GM18907 (cell line): ENCODE data around the gene MAGI1.

ENCODE experiments used
- ATAC-seq: cut with Tn5 transposase; IDR thresholded peaks from one replicate; pipeline ENCODE4 v1.9.1; 2021; ENCODE audit warnings: mild to moderate bottlenecking, moderate library complexity; ENCODE audit not compliant: unreplicated experiment

MAGI1 gene

DNA sequence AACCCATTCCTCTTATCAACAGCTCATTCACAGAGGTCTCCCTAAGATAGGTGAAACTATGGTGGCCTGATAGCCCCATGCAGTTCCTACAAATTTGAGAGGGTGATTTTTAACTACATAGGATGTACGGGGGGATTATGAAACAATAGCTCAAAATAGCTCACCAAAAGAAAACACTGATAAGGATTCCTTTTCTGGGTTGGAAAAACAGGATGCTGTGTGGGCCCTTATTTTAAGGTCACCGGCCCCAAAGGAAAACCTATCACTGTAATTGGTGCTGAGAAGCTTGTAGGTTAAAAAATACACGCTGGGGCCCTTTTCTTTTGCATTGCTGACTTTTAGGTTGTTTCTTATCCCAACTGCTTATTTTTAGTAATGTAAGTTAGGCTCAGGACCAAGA is 627.4 kb downstream of the MAGI1 start:
- no peak for ATAC-seq

DNA sequence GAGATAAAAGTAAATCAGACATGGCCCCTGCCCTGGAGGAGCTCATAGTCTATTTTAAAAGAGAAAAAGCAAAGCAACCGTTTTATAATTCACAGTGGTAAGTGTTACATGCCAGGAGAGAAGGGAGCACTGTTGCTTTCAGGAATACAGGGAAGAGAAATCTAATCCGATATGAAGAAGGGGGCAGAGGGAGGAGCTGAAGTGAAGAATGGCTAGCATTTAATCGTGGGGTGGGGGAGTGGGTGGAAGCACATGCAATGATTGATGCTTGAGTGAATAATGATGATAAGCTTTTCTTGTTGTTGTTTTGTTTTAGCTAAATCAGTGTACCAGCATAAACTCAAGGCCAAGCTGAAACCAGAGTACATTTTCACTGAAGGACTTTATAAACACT is 629.5 kb downstream of the MAGI1 start:
- ATAC-seq = no peak

DNA sequence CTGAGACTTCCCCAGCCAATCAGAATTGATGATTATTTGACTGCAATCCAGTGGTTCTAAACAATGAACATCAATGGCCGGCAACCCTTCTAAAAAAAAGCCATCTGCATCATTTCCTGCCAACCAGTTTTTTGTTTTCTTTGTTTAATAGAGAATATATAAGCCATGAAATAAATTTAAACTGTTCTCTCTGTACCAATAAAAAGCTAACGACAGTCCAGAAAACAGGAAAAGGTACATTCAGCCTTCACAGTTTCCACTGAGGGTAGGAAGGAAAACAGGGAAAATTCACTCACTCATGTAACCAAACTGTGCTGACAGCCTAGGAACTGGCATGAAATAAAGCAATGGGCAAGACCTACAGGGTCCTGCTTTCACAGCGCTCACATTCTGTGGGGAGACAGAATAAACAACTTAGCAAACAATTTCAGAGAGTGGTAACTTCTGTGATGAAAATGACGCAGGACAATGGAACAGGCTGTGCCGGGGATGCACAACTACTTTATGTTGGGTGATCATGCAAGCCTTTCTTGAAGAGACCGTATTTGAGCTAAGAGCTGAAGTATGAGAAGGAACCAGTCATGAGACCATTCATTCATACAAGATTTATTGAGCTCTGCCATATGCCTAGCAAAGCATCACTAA is 630.1 kb downstream of the MAGI1 start:
- no peak for ATAC-seq

DNA sequence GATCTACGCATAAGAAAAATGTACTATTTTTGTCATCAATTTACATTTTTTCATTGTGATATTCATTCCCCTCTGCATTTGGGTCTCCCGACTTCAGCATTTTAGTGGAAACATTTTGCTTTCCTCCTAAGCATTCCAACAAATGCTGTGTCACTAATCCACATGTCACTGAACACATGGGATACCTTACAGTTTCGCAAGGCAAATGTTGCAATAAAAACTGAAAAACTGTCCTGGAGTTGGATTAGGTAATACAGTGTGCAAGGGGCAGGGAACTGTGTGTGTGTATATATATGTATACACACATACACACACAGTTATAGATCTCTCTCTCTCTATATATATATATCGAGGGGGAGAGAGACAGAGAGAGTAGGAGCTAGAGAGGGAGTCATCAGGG is 632.2 kb downstream of the MAGI1 start:
- no peak for ATAC-seq

DNA sequence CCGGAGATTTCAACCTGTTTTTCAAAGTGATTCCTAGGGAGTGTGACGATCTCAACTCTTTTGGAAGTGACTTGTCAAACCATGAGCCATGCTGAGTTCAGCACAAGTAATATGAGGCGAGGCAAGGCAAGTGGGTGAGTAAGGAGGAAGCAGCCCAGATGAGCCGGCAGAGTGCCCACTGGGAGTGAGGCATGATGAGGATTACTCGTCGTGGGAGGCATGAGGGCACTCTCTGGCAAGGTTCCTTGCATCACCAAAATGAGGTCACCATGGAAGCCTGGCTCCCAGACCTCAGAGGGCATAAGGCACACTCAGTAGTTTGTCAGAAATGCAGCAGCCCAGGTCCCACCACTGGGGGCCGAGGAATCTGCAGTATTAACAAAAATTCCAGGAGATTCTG is 636.1 kb downstream of the MAGI1 start:
- ATAC-seq = no peak

DNA sequence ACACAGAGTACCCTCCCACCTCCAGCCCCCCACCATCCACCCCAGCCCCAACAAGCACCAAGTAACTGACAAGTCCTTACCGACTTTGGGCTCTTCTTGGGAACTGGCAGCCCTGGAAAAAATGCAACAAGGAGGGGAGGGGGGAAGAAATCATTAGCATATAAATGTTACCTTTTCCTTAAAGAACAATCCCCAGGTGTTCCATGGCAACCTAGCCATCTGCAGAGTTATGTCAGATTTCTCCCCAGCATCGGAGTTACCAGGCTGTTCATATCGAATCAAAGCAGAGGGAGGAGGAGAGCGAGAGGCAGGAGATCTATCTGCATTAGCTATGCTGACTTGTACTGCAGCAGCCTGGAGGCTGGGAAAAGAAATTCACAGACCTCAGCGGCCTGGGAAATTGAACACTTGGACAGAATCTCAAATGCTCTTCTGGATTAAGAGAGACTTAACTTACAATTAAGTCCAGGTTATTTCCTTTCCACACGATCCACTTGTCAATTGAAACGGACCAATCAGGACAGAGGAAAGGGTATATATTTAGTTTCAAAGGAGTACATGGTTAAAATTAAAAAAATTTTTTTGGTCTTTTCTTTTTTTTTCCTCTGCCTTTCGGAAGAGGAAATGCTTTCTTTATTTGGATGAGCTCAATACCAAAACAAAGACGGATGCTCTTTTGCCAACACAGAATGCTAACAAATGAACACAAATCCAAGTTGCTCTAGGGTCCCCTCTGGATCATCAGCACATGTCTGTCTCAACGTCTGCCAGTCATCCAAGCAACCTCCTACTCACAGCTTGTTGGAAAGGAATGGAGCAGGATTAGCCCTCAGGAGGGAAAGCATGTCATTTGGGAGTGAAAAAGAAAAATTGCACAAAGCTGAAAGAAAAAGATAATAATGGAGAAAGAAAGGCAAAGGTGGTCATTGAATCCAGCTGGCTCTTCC is 637.1 kb downstream of the MAGI1 start:
- ATAC-seq = no peak

DNA sequence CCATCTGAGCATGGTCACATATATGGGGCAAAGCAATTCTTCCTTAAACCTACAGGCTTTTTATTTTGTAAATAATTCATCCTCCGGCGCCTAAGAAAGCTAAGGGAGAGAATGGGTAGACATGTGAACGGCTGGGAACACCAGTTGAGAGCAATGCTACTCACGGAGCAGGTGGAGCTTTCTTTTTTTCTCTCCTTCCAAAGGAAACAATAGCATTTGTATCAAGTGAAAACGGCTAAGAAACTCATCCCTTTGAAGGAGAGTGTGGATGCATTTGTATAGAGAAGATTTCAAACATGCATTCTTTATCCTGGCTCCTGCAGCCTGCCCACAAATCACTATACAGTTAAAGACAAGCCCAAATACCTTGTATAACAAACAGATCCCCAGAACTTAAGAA is 637.8 kb downstream of the MAGI1 start:
- no peak for ATAC-seq

DNA sequence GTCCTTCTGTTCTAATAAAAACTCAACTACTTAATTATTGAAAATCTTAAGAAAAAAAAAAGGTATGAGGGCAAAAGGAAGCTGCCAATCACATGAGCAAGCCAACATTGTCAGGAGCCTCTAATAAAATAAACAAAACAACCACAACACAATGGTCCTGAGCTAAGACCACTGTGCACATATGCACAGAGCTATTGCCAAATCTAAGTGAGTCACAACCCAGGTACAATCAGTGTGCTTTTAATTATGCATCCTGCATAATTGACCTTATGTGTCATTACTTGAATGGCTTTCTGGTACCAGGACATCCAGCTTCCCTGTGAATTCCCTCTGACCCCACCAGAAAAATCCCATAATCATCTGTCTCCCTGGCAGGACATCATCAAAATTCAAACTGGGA is 639.8 kb downstream of the MAGI1 start:
- no peak for ATAC-seq

DNA sequence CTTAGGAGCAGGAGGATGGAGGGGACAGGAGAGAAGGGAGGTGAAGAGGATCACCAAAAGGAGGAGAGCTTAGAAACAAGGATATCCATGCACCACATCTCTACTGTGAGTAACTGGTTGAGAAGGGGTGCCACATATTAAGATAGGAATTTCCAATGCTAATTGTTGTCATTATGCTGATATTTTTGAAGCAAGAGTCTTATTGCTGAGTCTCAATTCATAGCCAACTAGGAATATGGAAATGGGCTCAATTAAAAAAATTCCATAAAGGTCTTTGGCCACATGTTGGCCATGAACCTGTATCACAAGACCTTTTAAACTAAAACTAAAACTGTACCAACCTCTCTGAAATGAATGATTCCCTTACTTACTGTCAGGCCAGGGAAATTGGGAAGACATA is 642.6 kb downstream of the MAGI1 start:
- no peak for ATAC-seq

DNA sequence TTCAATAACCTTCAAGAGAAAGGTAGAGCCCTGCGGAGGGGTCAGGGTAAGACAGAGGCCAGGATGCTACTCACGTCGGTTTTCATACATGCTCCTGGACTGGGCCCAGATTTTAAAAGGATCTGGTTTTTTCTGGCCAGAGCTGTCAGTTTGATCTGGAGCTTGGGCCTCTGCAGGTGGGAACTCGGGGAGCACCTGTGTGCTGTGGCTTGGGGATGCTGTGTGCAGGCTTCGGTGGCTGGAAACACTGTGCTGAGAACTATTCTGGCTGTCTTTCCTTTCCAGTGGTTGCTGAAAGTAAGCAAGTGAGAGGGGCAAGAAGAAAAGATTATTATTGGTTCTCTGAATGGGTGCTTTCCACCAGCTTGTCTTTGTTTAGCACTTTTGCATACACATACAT is 647.6 kb downstream of the MAGI1 start:
- no peak for ATAC-seq

DNA sequence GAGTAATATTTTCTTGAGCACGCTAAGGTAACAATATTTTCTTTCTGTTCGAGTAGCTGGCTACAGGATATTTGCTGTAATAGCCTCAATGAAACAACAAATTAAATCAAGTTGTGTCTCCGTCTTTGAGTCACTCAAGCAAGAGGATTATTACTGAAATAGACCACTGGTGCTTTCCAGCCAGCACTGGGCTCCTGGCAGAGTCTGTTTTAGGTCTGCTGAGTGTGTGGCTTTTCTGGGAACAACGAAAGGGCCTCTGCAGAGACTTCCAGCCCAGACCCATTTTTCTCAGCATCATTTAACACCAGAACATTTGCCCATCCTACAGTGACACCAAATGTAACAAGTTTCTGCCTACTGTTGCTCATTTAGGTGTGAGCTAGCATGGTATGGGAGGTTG is 652.9 kb downstream of the MAGI1 start:
- no peak for ATAC-seq

DNA sequence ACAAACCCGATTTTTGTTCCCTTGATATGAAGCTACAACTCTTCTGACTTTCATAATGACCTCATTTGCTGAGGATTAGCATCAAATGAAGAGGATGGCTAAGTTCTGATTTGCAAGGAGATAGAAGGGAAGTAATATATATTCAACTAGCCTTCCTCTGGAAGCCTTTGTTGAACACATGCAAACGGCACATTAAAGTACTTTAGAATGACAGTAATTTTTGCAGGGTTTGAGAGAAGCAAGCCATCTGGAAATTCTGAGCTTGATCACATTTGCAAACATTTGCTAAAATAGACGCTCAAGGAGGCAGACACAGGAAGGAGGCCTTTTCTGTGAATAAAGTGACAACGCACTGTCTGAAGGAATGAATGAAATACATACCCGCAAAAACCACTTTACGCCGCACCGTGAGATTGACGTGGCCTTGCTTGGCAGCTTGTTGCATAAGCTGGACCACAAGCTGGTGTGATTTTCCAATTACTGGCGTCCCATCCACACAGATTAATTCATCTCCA is 657.2 kb downstream of the MAGI1 start:
- ATAC-seq = no peak

DNA sequence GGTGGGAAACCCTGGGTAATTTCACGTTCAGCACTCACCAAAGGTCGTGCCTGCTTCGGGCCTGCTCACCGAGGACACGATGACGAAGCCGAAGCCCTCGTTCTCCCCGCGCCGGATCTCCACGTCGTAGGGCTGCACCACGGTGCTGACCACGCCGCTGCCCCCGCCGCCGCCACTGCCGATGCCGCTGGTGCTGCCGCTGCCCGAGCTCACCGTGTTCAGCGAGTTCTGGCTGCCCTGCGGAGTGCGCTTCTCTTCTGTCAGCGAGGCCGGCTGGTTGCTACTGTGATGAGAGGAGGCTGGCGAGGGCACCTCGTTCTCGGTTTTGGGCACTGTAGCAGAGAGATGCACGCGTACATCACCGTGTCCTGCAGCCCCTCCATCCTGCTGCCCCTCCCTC is 659.5 kb downstream of the MAGI1 start:
- ATAC-seq = no peak

DNA sequence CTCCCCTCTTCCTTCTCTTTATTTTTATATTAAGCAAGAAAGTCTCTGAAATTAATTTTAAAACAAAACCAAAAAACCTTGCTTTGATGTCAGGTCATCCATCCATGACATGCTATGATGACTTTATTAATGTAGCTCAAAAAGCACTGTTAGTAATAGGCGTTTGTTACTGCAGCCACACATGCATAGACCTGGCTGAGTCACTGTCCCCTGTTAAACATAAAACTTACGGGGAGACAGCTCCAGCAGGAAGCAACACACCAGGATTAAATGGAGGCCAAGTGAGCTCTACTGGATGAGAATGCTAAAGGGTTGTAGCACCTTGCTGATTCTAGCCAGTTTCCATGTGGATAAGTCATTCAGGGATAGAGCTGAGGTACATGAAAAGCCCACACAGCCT is 661.1 kb downstream of the MAGI1 start:
- ATAC-seq = no peak

DNA sequence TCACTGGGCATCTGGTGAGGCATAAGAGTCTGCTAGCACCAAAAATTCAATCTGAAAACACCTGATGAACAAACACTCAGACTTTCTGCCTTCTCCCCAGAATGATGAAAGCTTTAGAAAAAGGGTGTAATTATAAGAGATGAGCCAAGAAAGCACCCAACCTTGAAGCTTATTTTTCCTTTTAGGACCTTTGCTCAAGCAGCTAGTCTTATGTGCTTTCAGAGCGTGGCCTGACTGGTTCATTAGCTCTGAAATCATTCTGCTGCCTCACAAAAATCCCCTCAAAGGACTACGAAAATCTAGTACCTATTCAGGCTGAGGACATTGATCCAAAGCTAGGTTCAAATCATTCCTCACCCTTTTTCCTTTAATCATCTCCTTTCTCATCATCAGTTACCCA is 662.3 kb downstream of the MAGI1 start:
- ATAC-seq = no peak

DNA sequence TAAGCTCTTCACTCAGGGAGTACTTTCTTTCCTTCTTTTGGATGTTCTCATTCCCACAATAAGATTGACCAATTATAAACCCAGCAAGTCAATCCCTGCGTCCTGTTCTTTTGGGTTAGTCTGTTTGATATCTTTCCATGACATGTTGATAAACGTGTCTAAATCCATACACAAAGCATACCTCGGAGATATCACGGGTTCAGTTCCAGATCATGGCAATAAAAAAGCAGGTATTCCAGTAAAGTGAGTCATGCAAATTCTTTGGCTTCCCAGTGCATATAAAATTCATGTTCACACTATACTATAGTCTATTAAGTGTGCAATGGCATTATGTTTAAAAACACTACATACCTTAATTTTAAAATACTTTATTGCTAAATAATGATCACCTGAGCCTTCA is 667.7 kb downstream of the MAGI1 start:
- no peak for ATAC-seq

DNA sequence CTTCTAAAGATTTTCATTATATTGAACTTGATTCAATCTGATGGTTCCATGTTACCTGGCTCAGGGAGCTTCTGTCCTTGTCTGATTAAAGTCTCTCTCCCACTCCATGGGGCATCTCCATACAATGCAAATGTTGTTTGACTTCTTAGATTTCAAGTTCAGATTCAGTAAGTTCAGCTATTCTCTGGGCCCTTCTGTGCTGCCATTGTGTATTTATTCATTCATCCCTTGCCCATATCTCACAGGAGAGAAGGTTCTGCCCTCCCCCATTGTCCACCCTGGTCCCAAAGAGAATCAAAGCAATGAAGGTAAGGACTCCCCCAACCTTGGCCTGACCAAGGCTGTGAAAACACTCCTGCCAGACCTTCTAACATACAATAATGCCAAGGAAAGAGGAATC is 669.9 kb downstream of the MAGI1 start:
- ATAC-seq = no peak

DNA sequence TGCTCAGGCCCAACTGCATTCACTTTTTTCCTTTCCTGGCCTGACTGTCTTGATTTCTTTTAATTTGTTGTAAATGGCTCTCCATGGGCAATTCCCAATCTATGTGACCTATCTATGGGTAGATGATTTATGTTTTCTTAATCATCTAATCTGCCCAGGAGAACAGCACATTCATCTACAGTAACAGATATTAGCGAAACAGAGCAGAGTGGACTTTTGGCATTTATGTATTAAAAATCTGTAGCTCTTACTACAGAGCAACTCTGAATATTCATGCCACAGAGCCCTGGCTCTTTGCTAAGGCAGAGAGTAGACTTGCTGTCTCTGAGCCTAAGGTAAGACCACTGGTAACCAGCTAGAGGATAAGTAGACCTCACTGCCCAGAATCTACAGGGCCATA is 676.0 kb downstream of the MAGI1 start:
- ATAC-seq = no peak

DNA sequence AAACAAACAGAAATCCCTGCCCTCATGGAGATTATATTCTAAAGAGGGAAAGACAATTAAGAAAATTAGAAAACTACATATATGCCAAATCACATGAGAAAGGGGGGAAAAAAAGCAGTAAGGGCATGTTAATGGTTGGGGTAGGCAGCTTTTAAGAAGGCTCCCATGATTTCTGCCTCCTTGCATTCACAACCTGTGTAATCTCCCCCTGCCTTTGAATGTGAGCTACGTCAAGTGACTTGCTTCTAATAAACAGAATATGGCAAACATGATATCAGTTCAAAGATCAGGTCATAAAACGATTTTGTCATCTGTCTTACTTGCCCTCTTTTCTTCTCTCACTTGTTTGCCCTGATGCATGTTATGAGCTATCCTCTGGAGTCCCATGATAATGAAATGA is 677.3 kb downstream of the MAGI1 start:
- ATAC-seq = no peak

DNA sequence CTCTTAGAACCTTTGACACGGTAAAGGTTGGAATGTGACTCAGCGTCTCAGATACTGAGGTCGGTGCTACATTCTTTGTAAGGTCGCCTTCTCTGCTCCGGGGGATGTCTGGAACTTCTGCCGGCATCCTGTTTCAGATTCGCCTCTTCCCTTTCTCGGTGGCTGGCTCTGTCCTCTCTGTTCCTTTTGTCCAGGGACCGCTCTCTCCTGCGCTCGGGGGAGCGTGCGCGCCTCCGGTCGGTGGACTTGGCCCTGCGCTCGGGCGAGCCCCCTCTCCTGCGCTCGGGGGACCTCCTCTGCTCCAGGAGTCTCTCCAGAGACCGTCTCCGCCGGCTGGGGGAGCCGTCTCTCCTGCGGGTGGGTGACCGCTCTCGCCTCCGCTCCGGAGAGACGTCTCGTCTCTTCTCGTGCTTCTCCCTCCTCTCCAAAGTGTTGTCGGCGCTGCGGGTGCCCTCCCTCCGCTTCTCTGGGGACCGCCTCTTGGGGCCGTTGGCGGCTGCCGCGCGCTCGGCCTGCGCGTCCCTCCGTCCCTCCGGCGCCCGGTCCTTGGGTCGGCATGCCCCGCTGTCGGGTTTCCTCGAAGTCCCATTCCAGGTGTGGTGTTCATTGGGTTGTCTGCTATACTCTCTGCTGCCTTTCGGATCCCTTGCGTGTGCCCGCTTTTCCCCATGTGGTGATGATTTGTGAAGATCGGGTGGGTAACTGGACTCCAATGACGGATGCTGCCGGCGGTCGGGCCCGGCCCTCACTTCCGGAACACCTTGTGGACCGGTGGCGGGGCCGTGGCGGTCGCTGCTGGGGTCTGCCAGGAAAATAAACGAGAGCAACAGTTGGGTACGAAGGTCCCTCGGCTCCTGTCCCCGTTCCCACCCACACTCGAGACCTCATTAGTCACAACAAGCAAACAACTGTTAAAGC is 682.1 kb downstream of the MAGI1 start:
- no peak for ATAC-seq

DNA sequence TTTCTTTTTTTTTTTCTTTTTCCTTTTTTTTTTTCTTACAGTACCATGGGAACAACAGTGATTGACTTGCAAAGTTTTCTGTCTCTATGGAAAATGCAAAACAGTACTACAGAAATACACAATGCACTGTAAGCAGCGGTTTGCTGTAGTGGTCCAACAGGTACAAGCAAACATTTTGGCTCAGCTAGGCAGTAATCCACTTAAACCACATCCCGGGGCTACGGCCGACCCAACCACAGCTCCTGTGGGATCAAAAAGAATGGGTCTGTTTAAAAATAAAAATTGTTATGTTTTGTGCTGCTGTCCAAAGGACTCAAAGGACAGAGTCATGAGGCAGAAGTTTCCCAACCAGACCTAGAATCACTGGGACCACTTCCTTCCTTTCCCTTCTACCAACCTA is 683.8 kb downstream of the MAGI1 start:
- ATAC-seq = no peak
